ENCODE results near the gene ERGIC1. TPM values are rescaled to one million over a fixed set of nuclear protein-coding genes. Genes with fewer than 3 reads are reported as not detected.
A peak's percentile ranks its signal among the peaks of the same experiment; 100 is the strongest.
"Not testable (repeated sequence)": the region's sequence is repeated elsewhere in the genome, so short reads cannot be mapped to it uniquely, and the experiment has no call there.

ERGIC1 gene
- total and polyA plus RNA-seq, 12 donors, result 71.9 to 450 (median 248) TPM

DNA sequence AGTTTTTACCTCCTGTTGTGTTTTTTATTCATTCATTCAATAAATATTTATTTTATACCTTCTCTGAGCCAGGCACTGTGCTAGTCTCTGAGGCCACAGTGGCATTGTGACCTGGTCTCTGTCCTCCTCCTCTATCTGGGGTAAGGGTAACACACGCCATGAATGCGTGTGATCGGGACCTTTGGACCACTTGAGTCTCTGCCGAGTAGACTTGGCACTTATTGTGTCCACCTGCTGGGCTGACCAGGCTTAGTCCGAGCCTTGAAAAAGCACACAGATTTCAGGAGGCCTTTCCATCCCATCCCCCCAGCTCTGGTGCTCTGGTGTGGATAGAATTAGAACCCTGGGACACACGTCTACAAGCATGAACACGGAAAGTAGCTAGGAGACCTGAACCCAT, 58.7 kb downstream of the ERGIC1 start:
- no peak overlapping the region for H3K4me3 ChIP-seq
- H3K4me1 ChIP-seq (replicated peaks in 1 of 2), result peaks cover 32 to 42% of the 10 kb centered on the region in 2 donors
- H3K36me3 ChIP-seq (replicated peaks in 1 of 2), result peaks cover 0 to 10% of the 10 kb centered on the region in 2 donors
- H3K27ac ChIP-seq, result peak overlapping the region; percentile 83 to 87 (median 87)
- intact Hi-C loops (cut with DNase I), result no loop called here
- no peaks in the 10 kb centered on the region for H3K9me3 ChIP-seq (replicated peaks in 1 of 3)
- no peak for DNase-seq
- no peak for TF ChIP-seq POLR2A (IDR thresholded peaks at IDR 0.05)
- TF ChIP-seq, protein P1, sequence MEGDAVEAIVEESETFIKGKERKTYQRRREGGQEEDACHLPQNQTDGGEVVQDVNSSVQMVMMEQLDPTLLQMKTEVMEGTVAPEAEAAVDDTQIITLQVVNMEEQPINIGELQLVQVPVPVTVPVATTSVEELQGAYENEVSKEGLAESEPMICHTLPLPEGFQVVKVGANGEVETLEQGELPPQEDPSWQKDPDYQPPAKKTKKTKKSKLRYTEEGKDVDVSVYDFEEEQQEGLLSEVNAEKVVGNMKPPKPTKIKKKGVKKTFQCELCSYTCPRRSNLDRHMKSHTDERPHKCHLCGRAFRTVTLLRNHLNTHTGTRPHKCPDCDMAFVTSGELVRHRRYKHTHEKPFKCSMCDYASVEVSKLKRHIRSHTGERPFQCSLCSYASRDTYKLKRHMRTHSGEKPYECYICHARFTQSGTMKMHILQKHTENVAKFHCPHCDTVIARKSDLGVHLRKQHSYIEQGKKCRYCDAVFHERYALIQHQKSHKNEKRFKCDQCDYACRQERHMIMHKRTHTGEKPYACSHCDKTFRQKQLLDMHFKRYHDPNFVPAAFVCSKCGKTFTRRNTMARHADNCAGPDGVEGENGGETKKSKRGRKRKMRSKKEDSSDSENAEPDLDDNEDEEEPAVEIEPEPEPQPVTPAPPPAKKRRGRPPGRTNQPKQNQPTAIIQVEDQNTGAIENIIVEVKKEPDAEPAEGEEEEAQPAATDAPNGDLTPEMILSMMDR (IDR thresholded peaks at IDR 0.05), result peak in 1 of 6 experiments; percentile 14
- 65 to 86% (median 80%) methylated on average over 7 of the region's 7 CpGs for WGBS, 4 donors
- no peaks in the 10 kb centered on the region for H3K27me3 ChIP-seq

DNA sequence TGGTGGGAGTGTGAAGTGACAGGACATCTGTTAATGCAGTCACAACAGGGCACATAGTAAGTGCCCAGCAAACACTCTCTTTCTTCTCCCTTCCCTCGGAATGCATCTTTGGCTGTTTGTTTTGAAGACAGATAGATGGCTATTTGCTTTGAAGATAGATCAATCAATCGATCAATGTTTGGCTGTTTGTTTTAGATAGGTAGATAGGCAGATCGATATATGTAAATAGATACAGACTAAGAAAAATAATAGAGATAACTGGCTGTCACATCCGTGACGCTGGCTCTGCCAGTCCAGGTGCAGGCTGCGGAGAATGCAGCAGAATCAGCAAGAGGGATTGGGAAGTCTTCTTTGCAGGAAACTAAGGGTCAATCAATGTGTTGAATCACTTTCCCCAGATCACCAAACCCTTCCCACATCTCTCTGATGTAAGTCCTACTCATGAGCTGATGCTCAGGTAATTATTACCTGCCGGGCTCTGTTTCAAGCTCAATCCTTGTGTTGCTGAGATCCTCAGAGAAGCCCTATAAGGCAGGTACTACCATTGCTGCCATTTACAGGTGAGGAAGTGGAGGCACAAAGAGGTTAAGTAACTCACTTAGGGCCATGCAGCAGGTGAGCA, 60.8 kb downstream of the ERGIC1 start:
- no peak for DNase-seq
- intact Hi-C loops (cut with DNase I), result no loop called here
- Histone ChIP-seq H3K4me1 (replicated peaks in 1 of 2) (peaks cover 32 to 45% of the 10 kb centered on the region in 2 donors), H3K36me3 (replicated peaks in 1 of 2) (peaks cover 0 to 24% of the 10 kb centered on the region in 2 donors), H3K4me3 (no peak overlapping the region), H3K27me3 (no peaks in the 10 kb centered on the region), H3K9me3 (replicated peaks in 1 of 3) (no peaks in the 10 kb centered on the region), H3K27ac (peak overlapping the region in 1 of 5 donors; percentile 87)
- TF ChIP-seq, protein P1 (IDR thresholded peaks at IDR 0.05), result no peak
- TF ChIP-seq POLR2A (IDR thresholded peaks at IDR 0.05), result no peak
- WGBS, 4 donors, result 86 to 89% (median 87%) methylated on average over 6 to 7 of the region's 7 CpGs

DNA sequence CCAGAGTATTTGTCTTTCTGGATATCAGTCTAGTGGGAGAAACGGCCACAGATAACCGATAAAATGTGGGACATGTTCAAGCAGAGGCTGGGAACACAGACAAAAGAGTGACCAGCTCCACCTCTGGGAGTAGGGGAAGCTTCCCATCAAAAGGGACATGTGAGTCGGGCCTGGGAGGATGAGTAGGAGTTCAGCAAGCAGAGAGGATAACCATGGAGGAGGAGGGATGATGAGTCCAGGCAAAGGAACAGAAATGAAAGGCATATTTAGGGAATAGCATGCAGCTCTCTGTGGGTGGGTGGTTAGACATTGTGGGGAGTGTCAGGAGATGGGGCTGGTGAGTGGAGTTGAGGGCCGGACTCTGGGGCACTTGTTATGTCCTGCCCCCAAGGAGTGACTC, 61.5 kb downstream of the ERGIC1 start:
- peaks cover 32 to 45% of the 10 kb centered on the region in 2 donors for H3K4me1 ChIP-seq (replicated peaks in 1 of 2)
- H3K9me3 ChIP-seq (replicated peaks in 1 of 3), result no peaks in the 10 kb centered on the region
- intact Hi-C loops (cut with DNase I), result no loop called here
- no peak overlapping the region for H3K4me3 ChIP-seq
- DNase-seq, result no peak
- no peak for TF ChIP-seq POLR2A (IDR thresholded peaks at IDR 0.05)
- TF ChIP-seq, protein P1 (IDR thresholded peaks at IDR 0.05), result no peak
- no peaks in the 10 kb centered on the region for H3K27me3 ChIP-seq
- H3K27ac ChIP-seq, result peak overlapping the region in 3 of 5 donors; percentile 70 to 87 (median 82)
- H3K36me3 ChIP-seq (replicated peaks in 1 of 2), result peaks cover 0 to 26% of the 10 kb centered on the region in 2 donors
- WGBS, 4 donors, result 90 to 96% (median 94%) methylated on average over 4 of the region's 4 CpGs

DNA sequence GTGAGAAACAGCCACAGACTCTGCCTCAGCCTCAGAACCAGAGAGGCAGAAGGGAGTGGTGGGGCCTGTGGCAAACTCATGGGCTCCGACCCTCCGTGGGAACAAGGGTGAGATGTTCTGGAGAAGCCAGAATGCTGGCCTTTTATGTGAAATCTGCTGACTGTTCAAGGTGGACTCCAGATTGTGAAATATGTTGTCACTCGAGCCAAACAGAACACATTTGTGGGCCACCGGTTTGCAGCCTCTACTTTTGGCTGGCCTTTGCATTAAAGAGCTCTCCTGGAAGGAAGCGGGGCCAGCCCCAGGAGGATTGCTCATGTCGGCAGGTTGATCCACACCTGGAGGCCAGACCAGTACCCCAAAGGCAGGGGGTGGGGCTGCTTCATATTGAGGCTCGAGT, 62.4 kb downstream of the ERGIC1 start:
- H3K9me3 ChIP-seq (replicated peaks in 1 of 3), result no peaks in the 10 kb centered on the region
- H3K4me3 ChIP-seq, result no peak overlapping the region
- intact Hi-C loops (cut with DNase I), result no loop called here
- TF ChIP-seq, protein P1 (IDR thresholded peaks at IDR 0.05), result no peak
- peak in 1 of 2 donors; percentile 31 for TF ChIP-seq POLR2A (IDR thresholded peaks at IDR 0.05)
- H3K27me3 ChIP-seq, result no peaks in the 10 kb centered on the region
- peak in 5 of 7 donors; percentile 55 to 75 (median 61) for DNase-seq
- peak overlapping the region; percentile 58 to 87 (median 70) for H3K27ac ChIP-seq
- H3K4me1 ChIP-seq (replicated peaks in 1 of 2), result peaks cover 34 to 49% of the 10 kb centered on the region in 2 donors
- WGBS, 4 donors, result 41 to 66% (median 51%) methylated on average over 6 to 7 of the region's 7 CpGs
- peaks cover 0 to 30% of the 10 kb centered on the region in 2 donors for H3K36me3 ChIP-seq (replicated peaks in 1 of 2)

DNA sequence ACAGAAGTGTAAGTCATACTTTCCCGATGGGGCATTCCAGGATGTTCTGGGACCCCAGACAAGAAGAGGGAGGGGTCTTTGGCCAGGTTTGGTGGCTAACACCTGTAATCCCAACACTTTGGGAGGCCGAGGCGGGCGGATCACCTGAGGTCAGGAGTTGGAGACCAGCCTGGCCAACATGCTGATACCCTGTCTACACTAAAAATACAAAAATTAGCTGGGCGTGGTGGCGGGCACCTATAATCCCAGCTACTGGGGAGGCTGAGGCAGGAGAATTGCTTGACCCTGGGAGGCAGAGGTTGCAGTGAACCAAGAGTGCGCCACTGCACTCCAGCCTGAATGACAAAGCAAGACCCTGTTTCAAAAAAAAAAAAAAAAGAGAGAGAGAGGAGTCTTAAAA, 63.0 kb downstream of the ERGIC1 start:
- 86 to 93% (median 89%) methylated on average over 7 of the region's 7 CpGs for WGBS, 4 donors
- H3K4me3 ChIP-seq; DNase-seq; H3K9me3 ChIP-seq (replicated peaks in 1 of 3); H3K27me3 ChIP-seq; intact Hi-C loops (cut with DNase I): not testable (repeated sequence)
- H3K4me1 ChIP-seq (replicated peaks in 1 of 2), result peaks cover 34 to 49% of the 10 kb centered on the region in 2 donors
- peaks cover 0 to 30% of the 10 kb centered on the region in 2 donors for H3K36me3 ChIP-seq (replicated peaks in 1 of 2)
- peak overlapping the region; percentile 58 to 87 (median 70) for H3K27ac ChIP-seq

Measured in adrenal gland (tissue), 12 donors.